GM19467 (cell line): ENCODE results near the gene FOXP1.

Experiments
- ATAC-seq: cut with Tn5 transposase; IDR thresholded peaks from one replicate; pipeline ENCODE4 v1.9.1; 2021; ENCODE audit warnings: mild to moderate bottlenecking, moderate library complexity; ENCODE audit not compliant: unreplicated experiment

FOXP1 gene

DNA sequence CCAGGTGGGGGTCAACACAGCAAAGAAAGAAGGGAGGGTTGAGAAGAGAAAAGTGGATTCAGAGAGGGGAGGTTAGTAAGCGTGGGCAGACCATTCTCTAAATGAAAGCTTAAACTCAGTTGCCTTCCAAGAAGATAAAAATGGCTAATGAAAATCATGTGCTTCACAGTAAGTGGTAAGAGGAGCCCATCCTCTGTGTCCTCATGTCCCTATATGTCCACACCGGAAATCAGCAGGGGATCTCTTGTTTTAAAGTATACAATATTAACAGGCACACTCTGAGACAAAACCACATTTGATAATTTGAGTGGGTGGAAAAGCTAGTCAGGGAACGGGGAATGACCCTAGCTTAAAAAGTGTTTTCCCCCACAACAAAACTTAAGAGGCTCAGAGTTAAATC is 4.4 kb upstream of the FOXP1 start:
- no peak for ATAC-seq

DNA sequence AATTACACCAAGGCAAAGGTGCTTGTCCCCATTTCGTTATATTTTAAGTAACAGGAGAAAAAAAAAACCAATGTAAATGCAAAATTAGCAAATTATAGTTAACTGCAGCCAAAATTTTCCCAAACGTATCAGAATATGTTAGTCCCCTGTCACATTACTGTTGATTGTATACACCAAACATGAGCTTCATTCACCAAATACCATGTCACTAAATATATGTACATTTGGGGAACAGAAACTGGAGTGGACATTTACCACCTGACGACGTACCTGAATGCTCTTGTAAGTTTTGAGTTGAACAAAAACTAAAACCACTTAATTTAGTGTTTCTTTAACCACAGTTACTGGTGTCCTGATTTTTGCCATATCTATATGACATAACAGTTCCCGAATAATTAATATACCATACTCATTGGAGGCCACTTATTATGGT is 3.3 kb upstream of the FOXP1 start:
- no peak for ATAC-seq

DNA sequence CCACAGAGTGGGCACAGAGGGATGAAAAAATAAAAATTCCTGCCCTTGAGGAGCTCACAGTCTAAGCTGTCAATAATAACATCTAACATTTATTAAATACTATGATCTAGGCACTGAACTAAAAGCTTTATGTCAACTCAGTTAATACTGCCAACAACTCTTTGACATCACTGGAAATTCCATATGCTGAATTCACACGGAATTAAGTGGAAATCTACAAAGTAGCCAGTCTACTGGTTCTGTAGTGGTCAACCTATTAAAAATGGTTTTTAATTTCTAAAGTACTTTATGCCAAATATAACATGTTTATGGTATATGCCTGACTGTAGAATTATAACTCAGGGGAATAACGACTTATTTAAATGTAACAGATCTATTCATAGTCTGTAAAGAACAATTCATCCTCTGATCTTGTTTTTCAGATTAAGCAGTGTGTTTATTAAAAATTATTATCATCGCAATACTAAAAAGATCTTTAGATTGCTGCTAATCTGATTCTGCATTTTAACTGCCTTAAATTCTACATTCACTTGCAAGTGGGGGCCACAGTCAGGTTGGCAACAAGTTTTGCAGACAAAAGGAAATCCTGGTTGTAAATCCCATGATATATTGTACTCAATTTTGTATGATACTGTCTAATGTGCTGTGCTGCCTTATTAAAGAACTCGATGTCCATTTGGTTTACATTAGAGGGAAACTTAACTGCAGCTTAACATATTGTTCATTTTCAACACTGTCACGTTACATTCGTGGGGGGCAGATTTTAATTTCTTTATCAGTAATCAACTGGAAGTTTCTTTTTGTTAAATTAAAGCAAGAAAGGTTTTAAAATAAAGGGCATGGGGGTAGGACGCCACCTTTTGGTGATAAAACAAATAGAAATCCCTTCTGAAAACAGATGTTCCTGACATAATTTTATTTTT is 2.6 kb upstream of the FOXP1 start:
- no peak for ATAC-seq

DNA sequence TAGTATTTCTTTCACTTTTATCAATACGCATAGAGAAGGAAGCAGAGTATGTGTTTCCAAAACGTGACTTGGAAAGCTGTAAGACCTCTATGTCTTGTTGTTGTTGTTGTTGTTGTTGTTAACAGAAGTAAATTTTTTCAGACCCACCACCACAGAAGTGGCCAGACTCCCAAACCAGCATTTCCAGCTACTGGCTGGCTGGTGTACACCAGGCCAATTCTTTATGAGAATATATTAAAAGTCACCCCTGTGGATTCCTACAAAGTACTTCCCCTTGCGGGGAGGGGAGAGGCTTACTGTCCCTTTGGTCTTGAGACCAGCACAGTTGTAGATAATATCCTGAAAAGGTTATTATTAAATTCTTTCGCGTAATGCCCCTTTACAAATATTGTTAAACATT is 1.6 kb upstream of the FOXP1 start:
- no peak for ATAC-seq

DNA sequence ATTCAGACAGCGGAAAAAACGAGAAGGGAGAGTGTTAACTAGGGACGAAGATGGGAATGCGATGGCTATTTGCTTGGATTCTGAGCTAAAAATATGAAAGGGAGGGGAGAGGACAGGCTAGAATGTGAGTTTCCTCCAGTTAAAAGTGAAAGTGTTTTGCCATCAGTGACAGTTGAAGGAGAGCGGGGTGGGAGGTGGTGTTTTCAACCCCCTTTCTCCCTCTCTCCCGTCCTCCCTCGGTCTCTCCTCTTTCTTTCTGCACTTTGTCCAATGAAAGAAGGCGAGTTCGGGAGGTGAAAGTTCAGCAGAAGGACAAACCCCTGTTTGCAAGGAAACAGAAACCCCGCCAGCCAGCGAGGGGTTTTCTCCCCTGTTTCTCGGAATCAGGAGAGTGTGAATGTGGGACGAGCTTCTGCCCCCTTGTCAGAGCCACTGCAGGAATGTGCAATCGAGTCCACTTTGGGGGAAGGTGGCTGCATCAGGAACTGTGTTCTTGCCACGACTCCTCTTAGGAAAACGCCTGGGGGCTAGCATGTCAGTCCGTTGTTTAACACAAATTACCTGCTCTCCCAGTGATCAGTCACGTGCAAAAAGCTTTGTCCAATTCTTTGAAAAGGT is 975 bp upstream of the FOXP1 start:
- ATAC-seq: no peak

DNA sequence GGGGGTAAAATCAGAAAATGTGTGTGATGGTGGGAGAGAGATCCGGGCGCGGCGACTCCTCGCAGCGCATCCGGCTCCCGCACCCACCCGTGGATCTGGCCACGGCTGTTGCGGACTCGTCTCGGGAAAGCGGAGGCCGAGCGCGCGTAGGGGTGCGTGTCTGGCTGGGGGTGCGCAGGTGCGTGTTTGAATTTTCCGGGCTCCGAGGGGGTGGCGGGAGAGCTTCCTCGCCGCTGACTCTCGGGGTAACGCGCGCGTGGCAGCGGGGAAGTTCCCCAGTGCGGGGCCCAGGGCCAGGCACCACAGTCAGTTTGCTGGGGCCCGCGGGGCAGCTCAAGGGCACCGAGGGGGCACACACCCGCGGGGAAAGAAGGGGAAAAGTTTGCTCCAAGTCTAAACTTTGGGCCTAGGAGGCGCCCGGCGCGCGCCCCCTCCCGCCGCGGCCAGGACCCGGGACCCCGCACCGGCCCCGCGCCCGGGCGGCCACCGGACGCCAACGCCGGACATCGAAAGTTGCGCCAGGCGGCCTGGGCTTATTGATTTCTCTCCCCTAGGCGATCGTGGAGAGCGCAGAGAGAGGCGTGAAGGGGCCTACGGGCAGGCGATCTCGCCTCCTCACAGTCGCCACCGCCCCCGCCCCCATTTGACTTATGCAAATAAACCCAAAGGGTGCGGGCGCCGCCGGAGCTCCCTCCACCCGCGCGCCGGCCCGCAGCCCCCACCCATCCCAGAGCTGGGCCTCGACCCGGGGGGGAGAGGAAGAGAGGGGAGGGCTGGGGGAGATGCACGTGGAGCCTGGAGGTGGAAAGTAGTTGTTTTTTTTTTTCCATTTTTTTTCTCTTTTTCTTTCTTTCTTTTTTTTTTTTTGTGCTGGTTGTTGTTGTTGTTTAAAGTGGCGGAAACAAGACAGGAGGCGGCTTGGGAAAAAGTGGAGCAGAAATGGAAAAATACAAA is 639 bp downstream of the FOXP1 start:
- no peak for ATAC-seq

DNA sequence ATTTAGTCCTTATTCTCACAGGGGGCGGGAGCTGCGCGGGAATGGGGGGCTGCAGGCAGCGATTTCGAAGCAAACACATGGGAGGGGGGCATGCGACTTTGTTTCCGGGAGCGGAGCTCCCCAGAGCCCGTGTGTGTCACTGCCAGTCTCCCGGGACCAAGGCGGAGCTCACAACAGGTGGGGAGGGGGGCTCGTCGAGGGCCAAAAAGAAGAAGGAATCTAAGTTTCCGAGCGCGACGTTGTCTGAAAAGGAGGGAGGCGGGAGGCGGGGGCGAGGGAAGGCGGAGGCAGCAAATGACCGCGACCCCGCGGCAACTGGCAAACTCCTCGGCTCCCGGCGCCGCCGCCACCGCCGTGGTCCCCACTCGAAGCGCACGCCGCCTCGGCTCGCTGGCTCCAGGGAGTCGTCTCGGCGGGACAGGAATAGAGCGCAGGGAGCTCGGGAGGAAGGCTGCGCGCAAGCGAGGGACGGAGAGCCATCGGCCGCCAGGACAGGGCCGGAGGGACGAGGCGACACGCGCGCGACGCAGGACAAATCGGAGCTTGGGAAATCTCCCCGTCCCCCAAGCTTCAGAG is 1.4 kb downstream of the FOXP1 start:
- no peak for ATAC-seq

DNA sequence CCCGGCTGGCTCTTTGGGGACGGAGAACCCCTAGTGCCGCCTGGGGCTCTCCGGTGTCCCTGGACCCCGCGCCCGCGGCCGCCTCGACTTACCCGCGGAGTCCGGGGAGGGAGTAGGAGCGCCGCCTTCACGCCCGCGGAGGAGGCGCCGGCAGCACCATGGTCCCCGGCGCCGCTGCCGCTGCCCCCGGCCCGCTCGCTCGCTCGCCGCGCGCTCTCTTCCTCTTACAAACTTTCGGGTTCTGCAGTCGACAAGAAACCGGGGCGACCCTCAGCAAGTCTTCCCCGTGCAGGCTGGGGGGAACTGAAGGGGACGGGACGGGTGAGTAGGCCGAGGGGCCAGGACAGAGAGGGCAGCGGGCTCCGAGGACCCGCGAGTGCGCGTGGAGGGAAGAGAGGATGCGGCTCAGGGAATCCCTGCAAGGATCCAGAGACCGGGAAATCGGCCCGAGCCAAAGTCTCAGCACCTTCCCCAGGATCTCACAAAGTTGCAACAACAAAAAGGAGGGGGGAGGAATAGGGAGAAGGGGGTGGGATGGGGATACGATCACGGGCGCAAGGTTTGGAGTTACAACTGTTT is 2.0 kb downstream of the FOXP1 start:
- no peak for ATAC-seq

DNA sequence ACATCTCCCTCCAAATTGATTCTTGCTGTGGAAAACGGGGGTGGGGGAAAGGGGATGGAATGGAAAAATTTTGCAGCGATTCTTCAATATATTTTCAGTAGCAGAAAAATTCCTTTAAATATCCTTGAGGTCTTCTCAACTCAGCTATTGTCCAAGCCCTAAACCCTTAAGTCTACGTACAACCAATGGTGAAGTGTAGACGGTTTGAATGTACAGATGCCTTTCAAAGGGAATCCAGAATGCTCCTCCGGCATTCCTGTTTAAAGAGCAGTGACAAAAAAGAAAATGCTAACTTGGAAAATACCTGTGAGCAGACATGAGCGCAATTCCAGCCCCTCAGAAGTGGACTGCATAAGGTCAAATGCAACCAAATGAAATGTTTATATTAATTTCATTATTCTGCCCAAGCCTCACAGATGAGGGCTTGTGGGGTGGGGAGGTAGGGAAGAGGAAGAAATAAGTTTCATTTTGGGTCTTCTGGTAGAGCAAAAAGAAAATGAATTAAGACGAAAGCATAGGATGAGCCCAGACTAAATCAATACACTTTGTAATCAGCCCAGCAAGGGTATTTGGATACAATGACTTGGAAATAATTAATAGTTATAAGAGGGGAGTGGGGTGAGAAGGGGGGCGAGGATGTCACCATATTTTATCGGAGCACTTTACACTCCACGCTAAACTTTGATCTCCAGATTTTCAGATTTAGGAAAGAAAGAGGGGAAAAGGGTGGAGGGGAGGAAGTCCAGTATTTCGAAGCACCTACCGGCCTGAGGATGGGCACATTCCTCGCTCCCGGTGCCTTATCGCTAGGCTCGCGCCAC is 2.7 kb downstream of the FOXP1 start:
- no peak for ATAC-seq

DNA sequence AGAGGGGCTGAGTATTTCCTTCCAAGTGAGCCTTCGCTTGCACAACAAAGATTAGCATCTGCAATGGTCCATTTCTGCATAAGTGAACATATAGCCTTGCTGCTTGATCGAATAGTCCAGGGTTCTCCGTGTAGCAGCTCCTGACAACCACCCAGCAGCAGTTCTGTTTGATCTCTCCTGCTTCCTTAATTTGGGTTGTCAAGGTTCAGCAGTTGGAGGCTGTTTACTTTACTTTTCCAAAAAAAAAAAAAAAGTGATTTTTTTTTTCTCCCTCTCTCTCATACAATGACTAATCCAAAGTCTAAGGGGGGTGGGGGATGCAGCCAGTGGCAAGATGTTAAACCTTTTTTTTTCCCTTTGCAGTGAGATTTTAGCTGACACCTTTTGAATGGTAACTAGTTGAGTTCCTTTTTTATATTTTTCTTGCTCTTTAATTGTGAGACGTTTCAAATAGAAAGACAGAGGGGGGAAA is 3.6 kb downstream of the FOXP1 start:
- ATAC-seq: no peak

DNA sequence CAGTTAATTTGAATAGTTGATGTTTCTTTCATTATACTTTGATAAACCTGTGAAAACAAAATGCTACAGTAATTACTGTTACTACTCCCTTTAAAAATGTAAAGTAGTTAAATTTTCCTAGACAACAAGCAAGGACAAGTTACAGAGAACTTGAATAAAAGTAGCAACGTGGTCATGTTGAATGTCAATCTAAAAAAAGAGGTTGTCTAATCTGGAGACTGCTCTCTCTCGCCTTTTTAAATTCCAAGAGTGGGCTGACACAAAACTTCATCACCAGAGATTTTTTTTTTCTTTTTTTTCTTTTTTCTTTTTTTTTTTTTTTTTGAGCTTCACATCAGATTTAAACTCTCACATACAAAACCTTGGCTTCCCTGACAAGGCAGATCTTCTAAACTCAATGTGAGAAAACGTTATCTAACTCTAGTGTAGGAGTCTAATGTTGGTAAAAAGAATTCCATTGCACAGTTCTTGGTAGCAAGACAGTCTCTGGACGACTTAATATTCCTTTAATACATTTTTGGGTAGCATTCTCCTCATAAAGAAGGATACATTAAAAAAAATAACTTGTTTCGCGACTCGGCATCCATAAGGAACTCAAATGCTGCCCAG is 4.1 kb downstream of the FOXP1 start:
- no peak for ATAC-seq

DNA sequence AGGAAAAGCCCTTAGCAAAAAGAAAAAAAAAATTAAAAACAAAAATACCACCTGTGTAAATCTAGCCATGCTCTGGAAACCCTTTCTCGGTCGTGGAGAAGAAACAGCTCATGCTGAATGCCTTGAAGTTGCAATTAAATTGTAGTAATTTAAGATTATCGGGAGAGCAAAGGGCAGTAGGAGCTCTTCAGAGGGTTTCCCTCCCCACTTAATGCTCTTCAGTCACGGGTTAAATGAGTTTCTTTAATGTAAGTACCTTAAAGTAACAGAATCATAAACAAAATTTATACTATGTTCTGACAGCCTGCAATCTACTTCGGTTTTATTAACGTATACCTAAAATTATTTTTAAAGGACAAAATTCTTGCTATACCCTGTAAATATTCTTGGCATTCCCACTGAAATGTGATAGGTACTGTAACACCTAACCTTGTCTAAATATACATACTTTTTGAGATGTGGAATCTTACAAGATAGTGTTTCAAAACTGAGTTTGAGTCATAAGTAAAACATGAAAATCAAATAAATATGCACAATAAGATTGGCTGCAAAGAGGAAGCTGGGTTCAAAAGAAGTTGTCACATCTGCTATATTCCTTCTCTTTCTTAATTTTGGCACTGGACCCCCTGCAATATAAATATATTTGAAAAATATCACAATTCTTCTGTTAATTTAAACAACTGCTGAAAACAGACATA is 5.3 kb downstream of the FOXP1 start:
- ATAC-seq: no peak

DNA sequence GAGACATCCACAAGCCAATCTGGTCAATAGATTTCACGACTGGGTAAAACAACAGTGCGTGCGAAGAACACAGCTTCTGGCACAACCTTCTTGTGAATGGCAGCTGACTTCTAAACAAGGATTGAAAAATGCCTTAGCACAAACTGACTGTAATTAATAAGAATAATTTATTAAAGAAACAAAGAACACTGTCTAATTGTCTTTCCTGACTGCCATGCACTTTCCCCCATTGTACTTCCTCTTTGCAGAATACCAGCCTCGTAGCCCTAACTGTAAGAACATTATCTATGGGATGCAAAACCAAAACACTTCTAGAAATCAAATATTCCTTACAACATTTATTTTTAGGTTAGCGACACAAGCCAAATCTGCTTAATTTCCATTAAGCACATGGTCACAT is 6.5 kb downstream of the FOXP1 start:
- ATAC-seq: no peak

DNA sequence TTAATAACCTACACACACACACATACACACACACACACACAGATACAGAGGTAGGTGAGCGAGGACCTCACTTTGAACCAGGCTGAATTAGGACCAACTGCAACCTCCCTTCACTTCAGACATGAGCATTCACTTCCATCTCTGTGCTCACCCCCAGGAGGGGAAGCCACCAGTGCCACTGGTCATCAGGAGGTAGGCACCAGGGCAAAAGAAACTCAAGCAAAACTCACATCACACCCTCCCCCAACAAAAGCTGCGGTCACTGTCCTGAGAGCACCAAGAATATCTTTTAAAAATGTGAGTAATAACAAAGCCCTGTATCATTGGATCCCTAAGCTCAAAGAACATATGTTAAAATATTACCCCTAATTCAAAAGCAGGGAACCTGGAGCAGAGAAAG is 8.1 kb downstream of the FOXP1 start:
- ATAC-seq: no peak

DNA sequence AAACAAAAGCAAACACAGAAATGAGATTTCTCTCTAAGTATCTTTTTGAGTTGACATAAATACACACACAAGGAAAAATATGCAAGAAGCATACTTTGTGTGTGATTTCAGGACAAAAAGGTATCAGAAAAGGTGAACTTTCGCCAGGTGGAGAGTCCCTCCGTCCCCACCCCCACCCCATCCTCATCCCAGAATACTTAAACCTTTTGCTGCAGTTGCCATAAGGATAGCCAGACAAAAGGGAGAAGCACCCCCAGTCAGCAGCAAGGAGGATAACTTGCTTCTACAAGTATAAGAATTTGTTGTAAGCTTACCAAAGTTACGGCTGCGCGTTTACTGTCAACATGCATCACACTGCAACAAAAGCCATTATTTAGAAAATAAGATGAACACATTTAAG is 10.3 kb downstream of the FOXP1 start:
- no peak for ATAC-seq

DNA sequence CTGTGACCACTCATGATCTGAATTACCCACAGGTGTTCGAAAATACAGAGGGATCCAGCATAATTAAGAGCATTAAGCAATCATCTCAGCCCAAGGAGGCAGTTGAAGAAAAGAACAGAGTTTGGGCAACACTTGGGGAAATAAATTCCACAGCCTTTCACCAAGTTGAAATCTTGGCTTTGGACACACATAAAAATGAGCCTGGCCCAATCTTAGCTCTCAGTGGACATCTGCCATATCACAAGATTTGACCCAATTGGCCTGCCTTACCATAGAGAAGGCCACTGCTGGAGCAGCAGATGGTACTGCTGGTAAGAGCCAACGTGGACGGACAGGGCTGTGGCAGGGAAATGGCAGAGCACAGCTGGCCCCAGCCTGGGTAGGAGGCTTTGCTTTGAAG is 13.0 kb downstream of the FOXP1 start:
- no peak for ATAC-seq

DNA sequence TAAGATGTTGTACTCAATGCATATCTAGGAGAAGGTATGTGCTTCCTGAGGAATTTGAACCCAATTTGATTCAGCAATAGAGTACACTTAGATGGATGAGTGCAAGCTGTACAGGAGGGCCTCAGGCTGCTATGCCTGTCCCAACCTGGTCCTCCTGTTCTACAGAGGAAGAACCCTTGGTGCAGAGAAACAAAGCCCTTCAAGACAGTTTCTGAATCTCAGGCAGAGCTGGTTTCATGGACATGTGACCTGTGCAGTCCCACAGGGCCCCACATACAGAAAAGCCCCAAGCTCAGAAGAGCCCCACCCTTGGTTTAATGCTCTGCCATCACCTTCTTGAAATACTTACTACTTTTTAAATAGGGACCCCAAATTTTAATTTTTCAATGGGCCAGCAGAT is 15.3 kb downstream of the FOXP1 start:
- ATAC-seq: no peak

DNA sequence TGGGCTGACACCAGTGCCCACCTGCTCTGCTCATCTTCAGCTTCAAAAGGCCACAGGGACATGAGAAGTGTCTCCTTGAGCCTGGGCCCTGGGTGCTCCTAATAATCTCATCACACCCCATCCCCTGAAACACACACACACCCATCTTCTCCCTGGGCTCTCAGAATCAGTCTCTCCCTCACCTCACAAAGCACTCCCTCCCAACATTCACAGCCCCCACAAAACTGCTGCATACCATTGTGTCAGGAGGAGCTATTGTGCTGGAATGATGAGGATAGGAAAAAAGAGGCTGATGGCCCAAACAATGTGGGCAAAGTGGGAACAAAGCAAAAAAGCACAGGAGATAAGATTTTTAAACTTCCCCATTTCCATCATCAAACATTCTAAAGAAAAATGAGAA is 16.8 kb downstream of the FOXP1 start:
- ATAC-seq: no peak

DNA sequence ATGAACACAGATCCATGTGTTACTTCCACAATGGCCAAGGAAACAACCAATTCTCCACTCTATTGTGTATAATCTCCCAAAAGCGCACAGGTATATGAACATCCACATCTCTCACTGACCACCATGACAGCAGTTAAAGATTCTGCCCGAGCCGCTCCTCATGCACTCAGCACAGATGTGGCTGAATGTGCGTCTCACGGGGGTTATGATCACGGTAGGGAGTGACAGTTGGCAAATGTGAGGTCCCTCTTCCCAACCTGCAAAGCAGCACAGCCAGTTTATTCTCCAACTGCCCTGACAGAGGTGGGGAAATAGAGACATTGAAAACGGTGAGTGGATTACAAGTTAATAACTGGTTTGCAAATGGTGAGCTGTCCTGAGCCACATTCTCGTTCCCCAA is 17.6 kb downstream of the FOXP1 start:
- no peak for ATAC-seq
